GM12878 (cell line): ENCODE measurements around the gene TNP2. TPM values are rescaled to one million over a fixed set of nuclear protein-coding genes. Genes with fewer than 3 reads are reported as not detected.

Experiments
- BACH1 ChIP-seq: fragments of 450-650 bp; IDR thresholded peaks from 2 replicates; pipeline ENCODE4 v1.6.1; 2017; ENCODE audit warnings: mild to moderate bottlenecking, borderline replicate concordance
- BRCA1 ChIP-seq: IDR thresholded peaks from 2 replicates; pipeline ENCODE4 v1.6.1; 2011; ENCODE audit warnings: low read depth, low read length, improper control_type of control experiment
- CEBPB ChIP-seq, 2 experiments: fragments of 150-350 bp in 1 of 2; IDR thresholded peaks; 2 replicates each; pipeline ENCODE4 v1.6.1; 2012 to 2014; ENCODE audit warnings: low read depth in 2 of 2, low read length in 2 of 2, borderline replicate concordance in 1 of 2, inconsistent platforms in 1 of 2
- CHD2 ChIP-seq: IDR thresholded peaks from 2 replicates; pipeline ENCODE4 v1.6.1; 2011; ENCODE audit warnings: low read depth, low read length, improper control_type of control experiment, borderline replicate concordance
- MLLT1 ChIP-seq: fragments of 450-650 bp; IDR thresholded peaks from 2 replicates; pipeline ENCODE4 v1.6.1; 2016; ENCODE audit warnings: mild to moderate bottlenecking
- NBN ChIP-seq: fragments of 450-650 bp; IDR thresholded peaks from 2 replicates; pipeline ENCODE4 v1.6.1; 2016
- NFIC ChIP-seq: IDR thresholded peaks from 2 replicates; pipeline ENCODE4 v1.6.1; 2012; ENCODE audit warnings: low read depth, mild to moderate bottlenecking, inconsistent platforms, low read length, moderate library complexity
- PML ChIP-seq: IDR thresholded peaks from 2 replicates; pipeline ENCODE4 v1.6.1; 2012; ENCODE audit warnings: low read length, inconsistent platforms
- POLR2A ChIP-seq: IDR thresholded peaks from 2 replicates; pipeline ENCODE4 v1.6.1; 2011; ENCODE audit warnings: low read depth, mild to moderate bottlenecking, low read length
- POLR2AphosphoS2 ChIP-seq: IDR thresholded peaks from 2 replicates; pipeline ENCODE4 v1.6.1; 2011; ENCODE audit warnings: low read depth, mild to moderate bottlenecking, low read length, improper control_type of control experiment, moderate library complexity
- RB1 ChIP-seq: fragments of 450-650 bp; formaldehyde crosslinking; IDR thresholded peaks from 2 replicates; pipeline ENCODE4 v1.6.1; 2017; ENCODE audit warnings: mild to moderate bottlenecking, borderline replicate concordance
- RELA ChIP-seq: fragments of 450-650 bp; IDR thresholded peaks from 2 replicates; pipeline ENCODE4 v1.8.0; 2014; ENCODE audit warnings: borderline replicate concordance; ENCODE audit not compliant: partially characterized antibody
- SUPT20H ChIP-seq: IDR thresholded peaks from 2 replicates; pipeline ENCODE4 v1.6.1; 2011; ENCODE audit warnings: low read depth, mild to moderate bottlenecking, low read length, moderate library complexity, borderline replicate concordance; ENCODE audit not compliant: control insufficient read depth
- USF1 ChIP-seq: IDR thresholded peaks from 2 replicates; pipeline ENCODE4 v1.6.1; 2011; ENCODE audit warnings: borderline replicate concordance, low read depth, mild to moderate bottlenecking, moderate library complexity, mixed read lengths, low read length; ENCODE audit not compliant: insufficient read depth; ENCODE audit errors: extremely low read length
- ZNF207 ChIP-seq: fragments of 450-650 bp; IDR thresholded peaks from 2 replicates; pipeline ENCODE4 v1.6.1; 2014; ENCODE audit warnings: antibody characterized with exemption, mild to moderate bottlenecking, borderline replicate concordance
- ZNF622 ChIP-seq: fragments of 450-650 bp; IDR thresholded peaks from 2 replicates; pipeline ENCODE4 v1.6.1; 2017; ENCODE audit warnings: mild to moderate bottlenecking, inconsistent platforms
- ZSCAN29 ChIP-seq: fragments of 450-650 bp; IDR thresholded peaks from 2 replicates; pipeline ENCODE4 v1.6.1; 2017; ENCODE audit warnings: mild to moderate bottlenecking, moderate library complexity
- polyA plus RNA-seq, 11 experiments: library from polyadenylated mRNA; depleted of rRNA in 4 of 11; unstranded in 6 of 11; stranded (reverse) in 5 of 11; fragments of >200 nt; fragmentation: Nextera tagmentation in 4 of 11; fragmentation: Illumina TruSeq in 1 of 11; extraction: Ambion mirVana in 4 of 11; extraction: Trizol in 1 of 11; gene quantifications; 1 replicate in 1 of 11; 2 replicates in 10 of 11; pipeline versions ENCODE4 v1.2.1 to v1.2.3, GENCODE V29; 2011 to 2016; ENCODE audit warnings: inconsistent platforms in 2 of 11, missing spikeins in 2 of 11, low read depth in 1 of 11
- total RNA-seq, 4 experiments: library from RNA; depleted of rRNA in 3 of 4; stranded (reverse); fragments of >200 nt in 3 of 4; fragmentation: Illumina TruSeq in 1 of 4; extraction: Trizol in 1 of 4; gene quantifications; 2 replicates each; pipeline versions ENCODE4 v1.2.1 to v1.2.3, GENCODE V29; 2013 to 2021
- TF ChIP-seq, protein P1 (sequence below): fragments of 450-650 bp; formaldehyde crosslinking; IDR thresholded peaks from 2 replicates; pipeline ENCODE4 v1.4.0; 2020; ENCODE audit warnings: mild to moderate bottlenecking, moderate library complexity
- TF ChIP-seq, protein P2 (sequence below): fragments of 450-650 bp; IDR thresholded peaks from 2 replicates; pipeline ENCODE4 v1.6.1; 2018; ENCODE audit warnings: mild to moderate bottlenecking, low read depth, moderate library complexity; ENCODE audit not compliant: partially characterized antibody
- TF ChIP-seq, protein P3 (sequence below): IDR thresholded peaks from 2 replicates; pipeline ENCODE4 v1.6.1; 2012; ENCODE audit warnings: low read depth, low read length, improper control_type of control experiment

The TNP2 gene
- total and polyA plus RNA-seq, 10 of the 15 experiments (the other 5 are each of a cell fraction or from before 2014, with no cell fraction given), result not detected

GRCh38 chr16:11251525-11252481, 17.3 kb downstream of the TNP2 start (continued):
- TF ChIP-seq, protein P1, sequence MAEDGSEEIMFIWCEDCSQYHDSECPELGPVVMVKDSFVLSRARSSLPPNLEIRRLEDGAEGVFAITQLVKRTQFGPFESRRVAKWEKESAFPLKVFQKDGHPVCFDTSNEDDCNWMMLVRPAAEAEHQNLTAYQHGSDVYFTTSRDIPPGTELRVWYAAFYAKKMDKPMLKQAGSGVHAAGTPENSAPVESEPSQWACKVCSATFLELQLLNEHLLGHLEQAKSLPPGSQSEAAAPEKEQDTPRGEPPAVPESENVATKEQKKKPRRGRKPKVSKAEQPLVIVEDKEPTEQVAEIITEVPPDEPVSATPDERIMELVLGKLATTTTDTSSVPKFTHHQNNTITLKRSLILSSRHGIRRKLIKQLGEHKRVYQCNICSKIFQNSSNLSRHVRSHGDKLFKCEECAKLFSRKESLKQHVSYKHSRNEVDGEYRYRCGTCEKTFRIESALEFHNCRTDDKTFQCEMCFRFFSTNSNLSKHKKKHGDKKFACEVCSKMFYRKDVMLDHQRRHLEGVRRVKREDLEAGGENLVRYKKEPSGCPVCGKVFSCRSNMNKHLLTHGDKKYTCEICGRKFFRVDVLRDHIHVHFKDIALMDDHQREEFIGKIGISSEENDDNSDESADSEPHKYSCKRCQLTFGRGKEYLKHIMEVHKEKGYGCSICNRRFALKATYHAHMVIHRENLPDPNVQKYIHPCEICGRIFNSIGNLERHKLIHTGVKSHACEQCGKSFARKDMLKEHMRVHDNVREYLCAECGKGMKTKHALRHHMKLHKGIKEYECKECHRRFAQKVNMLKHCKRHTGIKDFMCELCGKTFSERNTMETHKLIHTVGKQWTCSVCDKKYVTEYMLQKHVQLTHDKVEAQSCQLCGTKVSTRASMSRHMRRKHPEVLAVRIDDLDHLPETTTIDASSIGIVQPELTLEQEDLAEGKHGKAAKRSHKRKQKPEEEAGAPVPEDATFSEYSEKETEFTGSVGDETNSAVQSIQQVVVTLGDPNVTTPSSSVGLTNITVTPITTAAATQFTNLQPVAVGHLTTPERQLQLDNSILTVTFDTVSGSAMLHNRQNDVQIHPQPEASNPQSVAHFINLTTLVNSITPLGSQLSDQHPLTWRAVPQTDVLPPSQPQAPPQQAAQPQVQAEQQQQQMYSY (CRISPR knock-in tag), result no peak
- TF ChIP-seq CEBPB (IDR thresholded peaks at IDR 0.05; ENCODE audit: borderline replicate concordance in 1 of 2, low read depth in 2 of 2, low read length in 2 of 2) (no peak), ZSCAN29 (0 out of 2 replicates have a peak, but pooled peaks have one; percentile 16), BACH1 (peak; percentile 76), BRCA1 (no peak), ZNF622 (no peak), CHD2 (peak; percentile 67; the same call in 1 of the 2 replicates), RELA (no peak), RB1 (peak; percentile 43; the same call in 1 of the 2 replicates), NBN (peak; percentile 91), PML (no peak), ZNF207 (peak; percentile 24; the same call in 1 of the 2 replicates), POLR2A (peak; percentile 72), POLR2AphosphoS2 (peak; percentile 74; the same call in 1 of the 2 replicates), NFIC (no peak), SUPT20H (no peak), USF1 (no peak), MLLT1 (peak; percentile 66; the same call in 1 of the 2 replicates)
- TF ChIP-seq, protein P2, sequence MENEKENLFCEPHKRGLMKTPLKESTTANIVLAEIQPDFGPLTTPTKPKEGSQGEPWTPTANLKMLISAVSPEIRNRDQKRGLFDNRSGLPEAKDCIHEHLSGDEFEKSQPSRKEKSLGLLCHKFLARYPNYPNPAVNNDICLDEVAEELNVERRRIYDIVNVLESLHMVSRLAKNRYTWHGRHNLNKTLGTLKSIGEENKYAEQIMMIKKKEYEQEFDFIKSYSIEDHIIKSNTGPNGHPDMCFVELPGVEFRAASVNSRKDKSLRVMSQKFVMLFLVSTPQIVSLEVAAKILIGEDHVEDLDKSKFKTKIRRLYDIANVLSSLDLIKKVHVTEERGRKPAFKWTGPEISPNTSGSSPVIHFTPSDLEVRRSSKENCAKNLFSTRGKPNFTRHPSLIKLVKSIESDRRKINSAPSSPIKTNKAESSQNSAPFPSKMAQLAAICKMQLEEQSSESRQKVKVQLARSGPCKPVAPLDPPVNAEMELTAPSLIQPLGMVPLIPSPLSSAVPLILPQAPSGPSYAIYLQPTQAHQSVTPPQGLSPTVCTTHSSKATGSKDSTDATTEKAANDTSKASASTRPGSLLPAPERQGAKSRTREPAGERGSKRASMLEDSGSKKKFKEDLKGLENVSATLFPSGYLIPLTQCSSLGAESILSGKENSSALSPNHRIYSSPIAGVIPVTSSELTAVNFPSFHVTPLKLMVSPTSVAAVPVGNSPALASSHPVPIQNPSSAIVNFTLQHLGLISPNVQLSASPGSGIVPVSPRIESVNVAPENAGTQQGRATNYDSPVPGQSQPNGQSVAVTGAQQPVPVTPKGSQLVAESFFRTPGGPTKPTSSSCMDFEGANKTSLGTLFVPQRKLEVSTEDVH, result peak; percentile 54
- TF ChIP-seq, protein P3, sequence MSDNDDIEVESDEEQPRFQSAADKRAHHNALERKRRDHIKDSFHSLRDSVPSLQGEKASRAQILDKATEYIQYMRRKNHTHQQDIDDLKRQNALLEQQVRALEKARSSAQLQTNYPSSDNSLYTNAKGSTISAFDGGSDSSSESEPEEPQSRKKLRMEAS, result peak; percentile 47; the same call in 1 of the 2 replicates
